HG03196 (cell line): ENCODE data around the gene USP54.
"Not testable (repeated sequence)": the region's sequence is repeated elsewhere in the genome, so short reads cannot be mapped to it uniquely, and the experiment has no call there.

ENCODE experiments used
- ATAC-seq: cut with Tn5 transposase; IDR thresholded peaks from one replicate; pipeline ENCODE4 v1.9.1; 2021; ENCODE audit not compliant: unreplicated experiment

USP54 gene

GRCh38 chr10:73590881-73591799, at the start of gene USP54:
Gene USP54, minus strand, starts transcription at chr10:73591342. Its CDS starts 15,684 bp downstream, at chr10:73575658.
- no peak for ATAC-seq

GRCh38 chr10:73639286-73639685, 48.1 kb upstream of the USP54 start:
- no peak for ATAC-seq

GRCh38 chr10:73635781-73636180, 44.6 kb upstream of the USP54 start:
- no peak for ATAC-seq

GRCh38 chr10:73634421-73634820, 43.3 kb upstream of the USP54 start:
- ATAC-seq, result no peak

- no peak for ATAC-seq
These were observed 38.0 kb upstream of the USP54 start for GRCh38 chr10:73629165-73629564.

- no peak for ATAC-seq
These were observed 37.3 kb upstream of the USP54 start for GRCh38 chr10:73628405-73628804.

GRCh38 chr10:73627300-73627699, 36.2 kb upstream of the USP54 start:
- ATAC-seq, result no peak

GRCh38 chr10:73625884-73626752, 35.0 kb upstream of the USP54 start:
- peak; percentile 96 for ATAC-seq

GRCh38 chr10:73625004-73625883, 34.1 kb upstream of the USP54 start:
- peak; percentile 12 for ATAC-seq

GRCh38 chr10:73623056-73623455, 31.9 kb upstream of the USP54 start:
- ATAC-seq, result no peak

GRCh38 chr10:73620974-73621373, 29.8 kb upstream of the USP54 start:
- not testable (repeated sequence) for ATAC-seq

- not testable (repeated sequence) for ATAC-seq
These were observed 26.0 kb upstream of the USP54 start for GRCh38 chr10:73617143-73617542.

GRCh38 chr10:73614720-73615119, 23.6 kb upstream of the USP54 start:
- no peak for ATAC-seq

- ATAC-seq, result no peak
These were observed 18.0 kb upstream of the USP54 start for GRCh38 chr10:73609116-73609515.

GRCh38 chr10:73601486-73601921, 10.4 kb upstream of the USP54 start:
- no peak for ATAC-seq

- ATAC-seq, result no peak
These were observed 6.2 kb upstream of the USP54 start for GRCh38 chr10:73597346-73597745.

- ATAC-seq, result no peak
These were observed 2.7 kb upstream of the USP54 start for GRCh38 chr10:73593812-73594211.

- ATAC-seq, result no peak
These were observed 2.0 kb upstream of the USP54 start for GRCh38 chr10:73593110-73593509.

GRCh38 chr10:73591935-73592699, 975 bp upstream of the USP54 start:
- ATAC-seq, result no peak

GRCh38 chr10:73589563-73590126, 1.5 kb downstream of the USP54 start:
- ATAC-seq, result no peak
